ENCODE results near the gene SLC28A3. TPM values are rescaled to one million over a fixed set of nuclear protein-coding genes. Genes with fewer than 3 reads are reported as not detected.

SLC28A3 gene
- total RNA-seq, 1 experiment from 2014 or later, result 0.02 TPM

DNA sequence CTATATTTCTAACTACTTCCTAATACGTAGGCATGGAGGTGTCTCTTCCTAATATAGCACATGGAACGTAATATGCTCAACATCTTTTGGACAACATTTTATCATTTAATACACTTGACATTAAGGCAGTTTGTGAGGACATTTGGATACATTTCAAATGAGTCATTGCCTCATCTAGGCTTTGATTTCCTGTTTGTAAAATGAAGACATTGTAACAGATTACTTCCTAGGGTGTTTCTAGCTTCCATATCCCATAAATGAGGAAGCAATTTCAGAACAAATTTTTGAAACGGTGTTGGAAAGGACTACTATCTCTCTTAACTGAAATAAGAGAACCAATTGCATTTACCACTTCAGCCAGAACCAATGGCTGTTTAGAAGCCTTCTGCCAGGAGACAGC lies 38.7 kb downstream of the SLC28A3 start:
- DNase-seq (ENCODE audit: low read depth), result peak; percentile 53

DNA sequence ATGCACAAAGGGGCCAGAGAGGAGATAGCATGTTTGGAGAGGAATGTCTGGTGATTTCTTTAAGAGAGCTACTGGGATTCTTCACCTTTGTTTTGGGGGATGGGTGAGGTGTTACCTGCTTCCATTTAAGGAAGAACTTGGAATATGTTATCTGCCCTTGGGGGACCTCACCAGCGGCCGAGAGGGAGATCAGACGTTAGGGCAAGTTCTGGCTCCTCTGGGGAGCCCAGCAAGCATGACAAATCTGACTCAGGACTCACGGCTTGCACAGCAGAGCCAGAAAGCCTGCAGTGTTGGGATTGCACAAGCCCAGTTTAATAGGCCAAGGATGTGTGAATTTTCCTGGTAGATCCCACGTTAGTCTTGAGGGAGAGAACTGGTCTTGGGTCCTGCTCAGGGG lies 40.3 kb downstream of the SLC28A3 start:
- DNase-seq (ENCODE audit: low read depth), result no peak

DNA sequence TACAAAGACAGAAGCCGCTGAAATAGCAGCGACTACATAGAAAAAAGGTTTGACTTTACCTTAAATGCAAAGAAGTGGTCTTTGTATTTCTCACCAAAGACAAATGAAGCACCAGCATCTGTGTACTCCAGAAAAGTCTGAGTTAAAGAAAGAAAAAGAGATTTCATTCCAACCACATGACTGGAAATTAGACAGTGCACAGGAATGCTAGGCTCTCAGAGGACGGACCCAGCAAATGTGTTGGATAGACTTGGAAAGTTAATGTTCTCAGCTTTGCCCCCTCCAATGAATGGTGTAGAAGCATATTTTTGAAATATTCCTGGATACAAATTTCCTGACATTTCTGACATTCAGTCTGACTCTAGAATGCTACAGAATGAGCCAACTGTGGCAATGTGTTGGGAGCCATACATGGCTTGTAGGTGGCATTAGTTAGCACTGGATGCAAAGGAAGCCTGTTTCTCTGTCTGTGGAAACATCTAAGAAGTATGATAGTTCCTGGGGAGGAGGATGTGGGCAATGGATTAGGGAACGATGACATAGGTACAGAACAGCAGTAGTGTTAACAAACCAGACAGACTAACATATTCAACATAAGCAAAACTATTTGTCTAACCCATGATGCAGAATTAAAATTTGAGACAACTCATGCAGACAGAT lies 43.3 kb downstream of the SLC28A3 start:
- DNase-seq (ENCODE audit: low read depth), result peak; percentile 21

DNA sequence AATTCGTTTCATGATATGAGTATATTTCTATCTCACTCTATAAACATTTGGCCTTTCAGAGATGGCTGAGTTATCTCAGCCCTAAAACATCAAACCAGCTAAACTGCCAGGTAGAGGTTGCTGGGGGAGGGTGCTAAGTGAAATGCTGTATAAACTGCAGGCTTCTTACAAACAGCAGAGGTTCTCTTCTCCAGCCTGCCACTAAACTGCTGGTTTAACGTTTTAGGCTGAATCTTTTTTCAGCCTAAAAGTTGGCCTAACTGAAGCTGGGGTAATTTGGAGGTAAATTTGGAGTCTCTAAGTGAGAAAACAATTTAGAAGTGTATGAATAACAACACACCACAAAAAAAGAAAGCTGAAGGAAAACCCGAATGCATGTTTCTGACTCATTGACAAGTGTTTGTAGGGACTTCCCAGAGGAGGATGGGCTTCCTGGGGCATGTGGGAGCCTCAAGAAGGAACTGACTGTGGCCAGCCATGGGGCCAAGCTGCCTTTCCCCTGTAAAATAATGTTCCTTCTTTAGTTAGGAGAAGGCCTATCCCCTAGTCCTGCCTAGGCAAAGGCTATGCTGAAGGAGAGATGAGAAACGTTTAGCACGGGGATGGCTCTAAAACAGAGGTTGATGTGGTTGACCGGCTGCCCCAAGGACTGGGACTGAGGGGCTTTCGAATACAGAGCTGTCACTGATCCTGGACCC lies 44.3 kb downstream of the SLC28A3 start:
- DNase-seq (ENCODE audit: low read depth), result peak; percentile 64

DNA sequence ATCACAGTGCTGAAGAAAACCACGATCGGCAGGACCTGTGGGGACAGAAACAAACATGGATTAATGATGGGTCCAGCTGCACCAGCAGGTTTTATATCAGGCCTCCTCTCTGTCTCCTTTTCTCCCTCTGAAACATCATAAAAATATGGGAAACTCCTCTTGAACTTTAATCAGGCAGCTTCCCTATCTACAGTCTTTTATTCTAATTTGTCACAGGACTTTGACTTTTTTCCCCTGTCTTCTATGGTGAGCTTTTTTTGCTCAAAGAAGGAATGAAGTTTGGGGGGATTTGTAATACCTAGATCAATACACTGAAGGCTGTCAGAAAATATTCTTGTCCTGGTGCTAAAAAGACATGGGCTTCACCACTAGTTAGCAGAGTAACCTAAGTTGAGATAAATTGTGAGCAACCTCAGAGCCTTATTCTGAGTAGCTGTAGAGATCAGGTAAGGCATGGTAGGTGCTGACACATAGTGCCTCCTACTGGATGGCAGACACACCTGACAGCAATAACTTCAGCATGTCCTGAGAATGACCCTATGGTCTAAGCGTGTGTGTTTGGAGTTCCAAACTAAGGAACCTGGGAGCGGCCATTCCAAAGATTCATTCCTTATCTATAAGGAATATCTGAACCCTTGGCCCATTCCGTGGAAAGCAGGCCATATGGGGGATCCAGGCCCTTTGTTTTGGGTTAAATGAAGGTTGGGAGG lies 46.2 kb downstream of the SLC28A3 start:
- no peak for DNase-seq (ENCODE audit: low read depth)

DNA sequence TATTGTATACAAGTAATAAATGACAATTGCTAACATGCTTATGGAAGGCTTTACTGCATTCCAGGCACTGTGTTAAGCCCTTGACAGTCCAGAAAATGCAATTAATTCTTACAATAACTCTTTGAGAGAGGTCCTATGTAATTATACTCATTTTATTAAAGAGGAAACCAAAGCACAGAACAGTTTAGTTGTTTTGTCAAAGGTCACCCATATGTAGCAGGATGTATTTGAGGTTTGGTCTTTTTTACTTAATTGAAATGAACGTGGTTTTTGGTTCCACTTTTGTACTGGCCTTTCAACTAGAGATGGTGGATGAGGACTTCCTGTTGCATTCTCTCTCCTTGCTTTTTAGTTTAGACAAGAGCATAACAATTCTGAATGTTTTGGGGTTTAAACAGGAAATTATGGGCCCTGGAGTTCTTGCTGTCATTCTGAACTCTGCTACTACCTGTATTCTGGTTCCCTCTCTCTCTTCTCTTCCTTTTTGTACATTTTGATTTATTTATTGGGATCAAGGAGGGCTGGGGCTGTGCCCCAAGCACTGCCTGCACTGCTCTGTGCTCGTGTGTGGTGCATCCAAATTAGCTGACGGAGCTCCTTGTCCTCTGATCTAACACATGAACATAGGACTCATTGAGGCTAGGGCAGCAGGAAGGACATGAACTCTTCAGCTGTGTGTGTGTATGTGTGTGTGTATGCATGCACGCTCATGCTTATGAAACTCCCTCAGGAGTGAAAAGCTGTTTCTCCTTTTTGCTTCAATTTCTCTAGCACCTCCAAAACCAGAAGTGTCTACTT lies 47.4 kb downstream of the SLC28A3 start:
- no peak for DNase-seq (ENCODE audit: low read depth)

DNA sequence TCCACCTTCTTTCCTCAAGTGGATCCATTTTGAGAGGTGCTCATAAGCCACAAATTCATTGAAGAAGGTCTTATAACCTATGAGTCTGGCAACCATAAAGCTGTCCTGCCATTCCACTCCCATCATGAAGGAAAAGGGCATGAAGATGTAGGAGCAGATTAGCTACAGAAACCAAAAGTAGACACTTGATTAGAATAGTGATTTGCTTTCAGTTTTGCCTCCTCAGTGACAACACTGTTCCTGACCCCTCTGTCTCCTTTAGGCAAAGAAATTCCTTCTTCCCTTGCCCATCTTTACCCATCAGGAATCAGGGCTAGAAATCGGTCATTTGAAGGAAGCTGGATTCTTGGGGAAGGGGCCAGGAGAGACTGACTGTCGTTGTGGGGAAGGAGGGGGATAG lies 55.2 kb downstream of the SLC28A3 start:
- no peak for DNase-seq (ENCODE audit: low read depth)

DNA sequence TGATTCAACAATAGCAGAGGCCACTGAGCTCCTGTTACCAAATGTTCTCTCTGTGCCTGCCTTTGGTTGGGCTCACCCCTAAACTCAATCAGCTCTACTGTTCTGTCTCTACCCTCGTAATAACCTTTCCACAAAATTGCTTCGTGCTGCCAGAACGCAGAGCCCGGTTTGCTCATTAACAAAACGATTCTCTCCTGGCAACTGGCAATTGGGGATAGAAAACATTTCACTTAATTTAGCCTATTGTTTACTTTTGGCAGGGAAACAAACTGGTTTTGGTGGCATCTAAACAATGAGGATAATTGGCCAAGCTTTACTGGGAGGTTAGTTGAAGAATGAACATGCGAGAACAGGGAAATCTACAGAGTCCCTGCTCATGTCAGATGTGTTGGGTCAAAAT lies 56.6 kb downstream of the SLC28A3 start:
- no peak for DNase-seq (ENCODE audit: low read depth)

DNA sequence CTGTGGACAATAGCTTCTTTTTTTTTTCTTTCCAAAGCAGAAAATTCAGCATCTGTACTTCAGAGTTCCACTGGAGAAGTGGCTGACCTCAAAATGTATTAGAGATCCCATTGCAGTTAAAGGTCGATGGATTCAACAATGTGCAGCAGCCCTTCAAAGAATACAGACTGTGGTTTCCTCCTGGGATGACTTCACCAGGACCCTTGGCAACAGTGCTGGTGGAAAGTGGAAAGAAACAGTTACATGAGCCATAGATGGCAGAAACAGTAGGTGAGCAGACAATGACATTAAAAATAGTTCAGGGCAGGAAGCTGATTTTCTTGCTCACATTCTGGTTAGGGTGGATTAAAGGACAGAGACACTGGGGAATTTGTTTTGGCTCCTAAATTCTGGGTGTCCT lies 62.4 kb downstream of the SLC28A3 start:
- peak; percentile 77 for DNase-seq (ENCODE audit: low read depth)

DNA sequence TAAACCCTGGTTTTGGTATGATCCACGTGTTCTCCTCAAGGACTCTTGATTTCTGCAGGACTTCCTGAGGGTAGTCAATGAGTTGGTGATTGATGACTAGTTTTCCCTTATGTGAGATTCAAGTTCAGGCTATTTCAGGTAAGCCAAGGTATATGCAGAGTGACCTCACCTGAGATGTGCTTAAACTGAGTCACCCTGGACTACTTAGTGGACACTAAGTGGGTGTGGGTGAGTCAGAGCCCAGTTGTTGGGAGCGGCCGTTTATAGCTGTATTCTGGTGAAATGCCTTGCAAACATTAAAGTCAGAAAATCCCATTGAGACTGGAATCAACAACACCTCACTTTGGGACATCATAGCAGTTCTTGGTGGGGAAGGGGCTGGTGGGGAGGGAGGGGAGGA lies 62.9 kb downstream of the SLC28A3 start:
- peak; percentile 16 for DNase-seq (ENCODE audit: low read depth)

DNA sequence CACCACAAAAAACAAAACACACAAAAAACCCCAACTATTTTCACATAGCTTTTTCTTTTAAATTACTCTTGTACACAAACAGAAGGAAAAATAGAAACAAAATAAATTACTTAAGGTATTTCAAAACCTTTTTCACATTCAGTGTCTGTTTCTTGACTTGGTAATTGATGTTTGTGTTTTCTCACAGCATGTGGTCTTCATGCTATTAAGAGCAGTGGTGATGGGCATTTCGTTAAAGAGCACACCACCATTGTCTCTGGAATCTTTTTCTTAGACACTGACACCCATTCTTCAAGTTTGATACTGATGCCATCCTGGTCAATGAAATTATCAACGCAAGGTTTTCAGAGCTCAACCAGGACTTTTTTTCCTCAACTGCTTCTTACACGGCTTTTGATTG lies 63.8 kb downstream of the SLC28A3 start:
- no peak for DNase-seq (ENCODE audit: low read depth)

DNA sequence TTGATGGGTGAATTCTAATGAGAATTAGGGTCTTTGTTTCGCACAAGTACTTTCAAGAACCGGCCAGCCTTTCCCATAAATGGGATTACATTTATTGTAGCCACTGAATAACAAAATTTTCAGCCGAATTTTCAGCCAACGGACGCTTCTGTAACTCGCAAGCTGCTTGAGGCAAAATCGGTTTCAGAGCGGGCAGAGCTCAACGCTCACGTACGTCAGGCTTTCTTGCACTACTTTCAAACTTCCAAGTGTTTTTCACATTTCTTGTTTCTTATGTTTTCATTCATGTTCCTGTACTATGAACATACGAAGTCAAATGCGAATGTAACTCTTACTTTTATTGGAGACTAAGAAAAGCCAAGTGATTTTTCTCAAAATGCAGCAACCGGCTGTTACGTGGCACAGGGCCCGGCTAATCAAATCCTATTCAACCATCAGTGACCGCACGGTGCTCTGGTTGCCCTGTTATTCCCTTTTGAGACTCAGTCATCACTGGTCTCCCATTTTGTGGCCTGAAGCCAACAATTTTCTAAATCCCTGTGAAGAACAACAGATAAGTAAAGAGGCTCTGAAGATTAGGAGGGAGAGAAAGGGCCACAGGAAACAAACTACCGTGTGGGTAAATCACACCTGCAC lies 68.5 kb downstream of the SLC28A3 start:
- DNase-seq (ENCODE audit: low read depth), result no peak

DNA sequence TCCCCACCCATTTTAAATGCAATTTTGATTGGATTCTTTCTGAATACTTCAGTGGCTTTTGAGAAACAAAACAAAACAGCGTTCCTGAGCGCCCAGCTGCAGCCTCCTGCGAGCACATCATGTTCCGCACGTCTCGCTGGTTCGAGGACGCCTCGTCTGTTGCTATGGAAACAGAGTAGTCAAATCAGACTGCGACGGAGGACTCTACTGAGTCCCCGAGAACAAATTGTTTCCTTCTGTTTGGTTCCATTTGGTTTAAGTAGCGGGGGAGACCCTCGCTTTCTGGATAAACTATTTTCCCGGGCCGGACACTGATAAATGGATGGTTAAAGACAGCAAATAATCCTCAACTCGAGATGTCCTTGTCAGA lies 69.0 kb downstream of the SLC28A3 start:
- no peak for DNase-seq (ENCODE audit: low read depth)

DNA sequence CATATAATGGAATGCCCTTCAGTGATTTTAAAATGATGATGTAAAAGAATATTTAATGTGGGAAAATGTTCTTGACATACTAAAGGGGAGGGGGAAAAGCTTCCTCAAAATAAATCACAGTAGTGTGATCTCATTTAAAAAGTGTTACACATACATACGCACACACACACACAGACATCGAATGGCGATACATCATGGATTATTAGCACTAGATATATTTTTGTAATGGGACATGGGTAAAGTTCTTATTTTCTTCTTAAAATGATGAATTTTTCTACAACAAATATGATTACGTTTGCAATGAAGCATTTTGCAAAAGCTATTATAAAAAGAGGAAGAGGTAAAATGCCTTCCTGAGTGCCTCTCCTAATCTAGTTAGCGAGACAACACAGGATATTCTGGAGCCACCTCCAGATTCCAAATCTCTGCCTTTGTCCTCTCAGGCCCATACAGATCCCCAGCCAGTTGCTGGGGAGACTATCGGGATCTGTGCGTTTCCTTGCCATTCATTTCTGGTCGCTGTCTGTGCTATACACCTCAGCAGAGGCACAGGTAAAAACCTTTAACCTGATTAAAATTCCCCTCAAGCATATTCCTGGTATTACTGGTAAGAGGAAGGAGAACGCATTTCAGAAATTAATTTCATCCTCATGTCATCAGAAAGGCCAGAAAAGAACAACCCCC lies 69.6 kb downstream of the SLC28A3 start:
- DNase-seq (ENCODE audit: low read depth), result no peak

DNA sequence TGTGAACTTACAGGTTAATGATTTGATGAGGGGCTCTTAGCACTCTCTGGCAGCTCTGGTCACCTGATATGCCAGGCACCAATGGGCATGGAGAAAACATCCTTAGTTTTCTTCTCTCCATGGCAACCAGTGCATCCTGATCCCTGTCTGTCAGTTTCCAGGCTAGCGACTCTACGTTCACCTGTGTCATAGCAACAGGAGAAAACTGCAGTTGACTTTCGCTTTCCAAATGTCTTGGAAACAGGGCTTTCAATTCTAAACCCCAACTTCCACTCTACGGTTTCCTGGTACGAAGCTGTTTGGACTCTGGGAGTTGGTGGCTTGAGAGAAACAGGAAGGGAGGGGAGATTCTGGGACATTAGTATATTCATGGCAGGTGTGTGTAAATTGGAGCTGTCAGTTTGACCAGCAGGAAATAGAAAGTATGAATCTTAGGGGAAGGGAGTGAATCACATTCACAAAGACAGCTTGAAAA lies 74.4 kb downstream of the SLC28A3 start:
- DNase-seq (ENCODE audit: low read depth), result peak; percentile 11

DNA sequence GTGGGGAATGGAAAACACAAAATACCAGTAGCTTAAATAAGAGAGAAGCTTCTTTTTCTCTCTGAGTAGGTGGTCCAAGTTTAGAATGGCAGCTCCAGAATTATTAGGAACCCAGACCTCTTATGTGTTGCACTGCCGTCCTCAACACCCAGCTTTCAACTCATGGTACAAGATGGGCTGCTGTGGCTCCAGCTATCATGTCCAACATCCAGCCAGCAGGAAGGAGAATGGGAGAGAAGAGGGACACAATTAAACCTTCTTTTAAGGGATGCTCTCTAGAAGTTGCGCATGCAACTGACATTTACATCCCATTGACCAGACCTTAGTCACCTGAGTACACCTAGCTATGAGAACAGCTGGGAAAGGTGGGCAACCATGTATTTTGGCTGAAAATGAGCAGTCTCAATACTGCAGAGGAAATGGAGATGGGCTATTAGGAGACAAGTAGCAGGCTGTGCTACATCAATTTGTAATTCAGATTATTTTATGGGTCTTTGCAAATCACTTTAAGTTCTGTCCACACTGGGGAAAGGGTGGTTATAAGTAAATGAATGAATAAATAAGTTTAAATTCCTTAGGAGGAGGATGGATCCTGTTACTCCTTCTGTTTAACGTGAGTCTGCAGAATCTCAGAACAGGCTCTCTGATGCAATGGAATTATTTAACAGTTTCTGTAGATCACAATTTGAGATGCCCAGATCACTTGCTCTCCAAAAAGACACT lies 76.1 kb downstream of the SLC28A3 start:
- DNase-seq (ENCODE audit: low read depth), result no peak

DNA sequence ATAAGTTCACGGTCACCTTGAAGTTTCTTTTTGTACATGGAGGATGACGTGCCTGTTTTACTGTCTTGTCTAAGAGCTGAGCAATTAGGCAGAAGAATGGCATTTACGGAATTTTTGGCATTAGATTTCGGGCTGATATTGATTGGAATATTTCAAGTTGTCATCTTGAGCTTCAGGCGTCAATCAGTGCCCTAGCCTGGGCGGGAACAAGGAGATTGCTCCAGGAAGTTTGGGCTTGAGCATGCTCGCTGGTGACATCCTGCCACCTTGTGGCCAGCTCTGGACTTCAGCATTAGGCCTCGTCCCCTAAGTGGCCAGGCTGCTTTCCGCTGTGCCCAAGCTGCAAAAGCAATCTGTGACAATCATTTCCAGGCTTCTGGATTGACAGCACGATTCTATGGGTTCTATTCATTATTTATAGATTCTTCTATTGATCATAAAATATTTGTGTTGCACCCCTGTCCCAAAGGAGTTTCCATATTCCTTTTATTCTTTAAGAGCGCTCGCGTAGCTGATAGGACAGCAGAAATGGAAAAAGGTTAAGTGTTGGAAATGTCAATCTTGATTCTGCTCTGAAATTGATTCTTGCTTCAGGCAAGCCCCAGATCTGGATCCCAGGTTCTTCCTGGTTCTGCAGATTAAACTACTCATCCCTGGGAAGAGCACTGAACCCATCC lies 79.3 kb downstream of the SLC28A3 start:
- DNase-seq (ENCODE audit: low read depth), result peak; percentile 66

DNA sequence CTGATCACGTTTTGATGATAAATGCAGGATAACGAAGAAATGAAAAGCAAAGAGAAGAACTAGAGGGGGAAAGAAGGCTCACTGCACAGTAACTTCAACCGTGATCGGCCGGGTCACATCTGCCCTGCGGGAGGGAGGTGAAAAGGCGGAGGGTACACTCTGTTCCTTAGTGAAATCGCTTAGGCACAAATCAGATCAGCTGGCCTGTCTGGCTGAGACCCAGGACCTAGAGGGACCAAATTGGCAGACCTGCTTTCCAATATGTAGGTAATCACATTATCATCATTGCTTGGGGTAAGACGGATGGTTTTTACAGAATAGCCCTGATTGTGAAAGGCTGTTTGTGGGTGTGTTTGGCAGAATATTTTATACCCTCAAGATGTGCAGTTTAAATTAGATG lies 82.2 kb downstream of the SLC28A3 start:
- DNase-seq (ENCODE audit: low read depth), result no peak

DNA sequence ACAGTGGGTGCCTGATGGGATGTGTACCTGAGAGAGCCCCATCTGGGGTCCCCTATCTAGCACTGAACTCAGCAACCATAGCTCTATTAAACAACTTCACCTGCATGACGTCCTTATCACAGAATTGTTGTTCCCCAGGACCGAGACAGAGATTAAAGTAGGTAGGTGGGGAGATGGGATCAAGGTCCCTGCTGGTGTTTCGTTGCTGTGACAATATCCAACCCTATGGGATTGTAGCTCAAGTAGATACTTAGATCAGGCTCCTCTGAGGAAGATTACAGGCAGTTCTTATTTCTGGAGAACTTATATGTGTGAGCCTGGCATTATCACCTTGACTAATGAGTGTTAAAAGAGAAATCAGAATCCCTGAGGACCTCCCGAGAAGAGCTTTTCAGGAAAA lies 84.9 kb downstream of the SLC28A3 start:
- DNase-seq (ENCODE audit: low read depth), result no peak
